Activated T-helper 17 cell treated with anti-CD3 and anti-CD28 coated beads, Interleukin-2, amount 50 U/mL, for 72 hours (primary cell): ENCODE measurements around the gene TRIM38. TPM values are rescaled to one million over a fixed set of nuclear protein-coding genes. Genes with fewer than 3 reads are reported as not detected.
A peak's percentile ranks its signal among the peaks of the same experiment; 100 is the strongest.
"Not testable (repeated sequence)": the region's sequence is repeated elsewhere in the genome, so short reads cannot be mapped to it uniquely, and the experiment has no call there.

Experiments used
- ATAC-seq: fragments of 150-1000 bp; cut with Tn5 transposase; replicated peaks from 2 replicates; pipeline ENCODE4 v1.10.0; 2021; ENCODE audit warnings: mild to moderate bottlenecking, moderate library complexity
- H3K27ac Mint-ChIP-seq: one replicate; pipeline ENCODE4 v1.8.0; 2022; ENCODE audit warnings: mixed read lengths
- H3K27me3 Mint-ChIP-seq: one replicate; pipeline ENCODE4 v1.8.0; 2022; ENCODE audit warnings: mixed read lengths
- H3K36me3 Mint-ChIP-seq: one replicate; pipeline ENCODE4 v1.8.0; 2022; ENCODE audit warnings: low read depth, mild to moderate bottlenecking, mixed read lengths
- H3K4me1 Mint-ChIP-seq: one replicate; pipeline ENCODE4 v1.8.0; 2022; ENCODE audit warnings: mixed read lengths
- H3K4me3 Mint-ChIP-seq: one replicate; pipeline ENCODE4 v1.8.0; 2022; ENCODE audit warnings: mild to moderate bottlenecking, mixed read lengths
- H3K9me3 Mint-ChIP-seq: one replicate; pipeline ENCODE4 v1.8.0; 2022; ENCODE audit warnings: mixed read lengths
- total RNA-seq, 2 donors: library from RNA; stranded (reverse); gene quantifications; one replicate each; pipeline ENCODE4 v1.2.3, GENCODE V29; 2022

The TRIM38 gene
- total RNA-seq, 2 donors from 2014 or later = 26.7 to 69.2 TPM

GRCh38 chr6:25972128-25972527 is 9.5 kb downstream of the TRIM38 start:
- peak overlapping the region; percentile 96 for H3K4me3 Mint-ChIP-seq
- H3K4me1 Mint-ChIP-seq = peaks cover 47% of the 10 kb centered on the region
- no peak for ATAC-seq
- no peaks in the 10 kb centered on the region for H3K9me3 Mint-ChIP-seq
- H3K27me3 Mint-ChIP-seq = no peaks in the 10 kb centered on the region
- peaks cover 100% of the 10 kb centered on the region for H3K36me3 Mint-ChIP-seq
- no peak overlapping the region for H3K27ac Mint-ChIP-seq

GRCh38 chr6:25972902-25973301 is 10.3 kb downstream of the TRIM38 start:
- no peak for ATAC-seq
- H3K4me3 Mint-ChIP-seq = peak overlapping the region; percentile 6
- no peaks in the 10 kb centered on the region for H3K9me3 Mint-ChIP-seq
- H3K36me3 Mint-ChIP-seq = peaks cover 100% of the 10 kb centered on the region
- H3K27me3 Mint-ChIP-seq = no peaks in the 10 kb centered on the region
- peaks cover 47% of the 10 kb centered on the region for H3K4me1 Mint-ChIP-seq
- H3K27ac Mint-ChIP-seq = no peak overlapping the region

- no peaks in the 10 kb centered on the region for H3K9me3 Mint-ChIP-seq
- no peaks in the 10 kb centered on the region for H3K27me3 Mint-ChIP-seq
- no peak for ATAC-seq
- peak overlapping the region; percentile 30 for H3K4me3 Mint-ChIP-seq
- H3K27ac Mint-ChIP-seq = no peak overlapping the region
- H3K36me3 Mint-ChIP-seq = peaks cover 100% of the 10 kb centered on the region
- peaks cover 36% of the 10 kb centered on the region for H3K4me1 Mint-ChIP-seq
Measured at GRCh38 chr6:25973923-25974555, 11.4 kb downstream of the TRIM38 start.

GRCh38 chr6:25975923-25976560 is 13.4 kb downstream of the TRIM38 start:
- peak overlapping the region; percentile 75 for H3K27ac Mint-ChIP-seq

GRCh38 chr6:25980935-25981334 is 18.3 kb downstream of the TRIM38 start:
- peaks cover 99% of the 10 kb centered on the region for H3K36me3 Mint-ChIP-seq
- H3K9me3 Mint-ChIP-seq = no peaks in the 10 kb centered on the region
- no peaks in the 10 kb centered on the region for H3K27me3 Mint-ChIP-seq
- H3K4me3 Mint-ChIP-seq = peak overlapping the region; percentile 5
- H3K4me1 Mint-ChIP-seq = peaks cover 37% of the 10 kb centered on the region
- no peak for ATAC-seq
- peak overlapping the region; percentile 71 for H3K27ac Mint-ChIP-seq

More at GRCh38 chr6:25975923-25976560, 13.4 kb downstream of the TRIM38 start:
- peak; percentile 99 for ATAC-seq
- Mint-ChIP-seq H3K4me3 (peak overlapping the region; percentile 50), H3K27me3 (no peaks in the 10 kb centered on the region), H3K36me3 (peaks cover 99% of the 10 kb centered on the region), H3K4me1 (peaks cover 20% of the 10 kb centered on the region), H3K9me3 (no peaks in the 10 kb centered on the region)

GRCh38 chr6:25981568-25982263 is 19.1 kb downstream of the TRIM38 start:
- H3K27me3 Mint-ChIP-seq = no peaks in the 10 kb centered on the region
- H3K4me1 Mint-ChIP-seq = peaks cover 34% of the 10 kb centered on the region
- H3K9me3 Mint-ChIP-seq = no peaks in the 10 kb centered on the region
- peak overlapping the region; percentile 71 for H3K27ac Mint-ChIP-seq
- peaks cover 99% of the 10 kb centered on the region for H3K36me3 Mint-ChIP-seq
- peak overlapping the region; percentile 5 for H3K4me3 Mint-ChIP-seq
- peak; percentile 72 for ATAC-seq

GRCh38 chr6:25984265-25984664 is 21.7 kb downstream of the TRIM38 start:
- H3K27me3 Mint-ChIP-seq = no peaks in the 10 kb centered on the region
- H3K4me3 Mint-ChIP-seq = no peak overlapping the region
- ATAC-seq = no peak
- no peak overlapping the region for H3K27ac Mint-ChIP-seq
- H3K4me1 Mint-ChIP-seq = peaks cover 27% of the 10 kb centered on the region
- H3K9me3 Mint-ChIP-seq = no peaks in the 10 kb centered on the region
- H3K36me3 Mint-ChIP-seq = peaks cover 91% of the 10 kb centered on the region

- Mint-ChIP-seq H3K4me1 (peaks cover 14% of the 10 kb centered on the region), H3K27ac (peak overlapping the region; percentile 23), H3K27me3 (no peaks in the 10 kb centered on the region), H3K4me3 (no peak overlapping the region), H3K36me3 (peaks cover 62% of the 10 kb centered on the region), H3K9me3 (no peaks in the 10 kb centered on the region)
- ATAC-seq = no peak
Measured at GRCh38 chr6:25987845-25988244, 25.2 kb downstream of the TRIM38 start.

- H3K4me3 Mint-ChIP-seq = no peak overlapping the region
- no peaks in the 10 kb centered on the region for H3K9me3 Mint-ChIP-seq
- no peaks in the 10 kb centered on the region for H3K27me3 Mint-ChIP-seq
- peaks cover 8% of the 10 kb centered on the region for H3K4me1 Mint-ChIP-seq
- no peak overlapping the region for H3K27ac Mint-ChIP-seq
- peaks cover 37% of the 10 kb centered on the region for H3K36me3 Mint-ChIP-seq
- ATAC-seq = no peak
Measured at GRCh38 chr6:25990172-25990873, 27.7 kb downstream of the TRIM38 start.

GRCh38 chr6:25991785-25992412 is 29.3 kb downstream of the TRIM38 start:
- ATAC-seq = peak; percentile 37
- Mint-ChIP-seq H3K9me3 (no peaks in the 10 kb centered on the region), H3K4me1 (peaks cover 5% of the 10 kb centered on the region), H3K4me3 (peak overlapping the region; percentile 89), H3K27ac (peak overlapping the region; percentile 96), H3K27me3 (no peaks in the 10 kb centered on the region), H3K36me3 (peaks cover 21% of the 10 kb centered on the region)

- peaks cover 5% of the 10 kb centered on the region for H3K4me1 Mint-ChIP-seq
- H3K4me3 Mint-ChIP-seq = peak overlapping the region; percentile 89
- peak; percentile 96 for ATAC-seq
- H3K27ac Mint-ChIP-seq = peak overlapping the region; percentile 96
- peaks cover 14% of the 10 kb centered on the region for H3K36me3 Mint-ChIP-seq
- H3K27me3 Mint-ChIP-seq = no peaks in the 10 kb centered on the region
- H3K9me3 Mint-ChIP-seq = no peaks in the 10 kb centered on the region
Measured at GRCh38 chr6:25992413-25993340, 30.1 kb downstream of the TRIM38 start.

GRCh38 chr6:25993341-25993684 is 30.7 kb downstream of the TRIM38 start:
- Mint-ChIP-seq H3K4me1 (peaks cover 11% of the 10 kb centered on the region), H3K36me3 (peaks cover 13% of the 10 kb centered on the region), H3K27ac (peak overlapping the region; percentile 96), H3K4me3 (peak overlapping the region; percentile 89)
- H3K9me3 Mint-ChIP-seq, H3K27me3 Mint-ChIP-seq, ATAC-seq: not testable (repeated sequence)

GRCh38 chr6:25995507-25995906 is 32.9 kb downstream of the TRIM38 start:
- Mint-ChIP-seq H3K4me3 (no peak overlapping the region), H3K27me3 (no peaks in the 10 kb centered on the region), H3K4me1 (peaks cover 11% of the 10 kb centered on the region), H3K27ac (no peak overlapping the region), H3K36me3 (peaks cover 12% of the 10 kb centered on the region), H3K9me3 (no peaks in the 10 kb centered on the region)
- no peak for ATAC-seq
